Measurements from ENCODE around the gene EML3.

DNA sequence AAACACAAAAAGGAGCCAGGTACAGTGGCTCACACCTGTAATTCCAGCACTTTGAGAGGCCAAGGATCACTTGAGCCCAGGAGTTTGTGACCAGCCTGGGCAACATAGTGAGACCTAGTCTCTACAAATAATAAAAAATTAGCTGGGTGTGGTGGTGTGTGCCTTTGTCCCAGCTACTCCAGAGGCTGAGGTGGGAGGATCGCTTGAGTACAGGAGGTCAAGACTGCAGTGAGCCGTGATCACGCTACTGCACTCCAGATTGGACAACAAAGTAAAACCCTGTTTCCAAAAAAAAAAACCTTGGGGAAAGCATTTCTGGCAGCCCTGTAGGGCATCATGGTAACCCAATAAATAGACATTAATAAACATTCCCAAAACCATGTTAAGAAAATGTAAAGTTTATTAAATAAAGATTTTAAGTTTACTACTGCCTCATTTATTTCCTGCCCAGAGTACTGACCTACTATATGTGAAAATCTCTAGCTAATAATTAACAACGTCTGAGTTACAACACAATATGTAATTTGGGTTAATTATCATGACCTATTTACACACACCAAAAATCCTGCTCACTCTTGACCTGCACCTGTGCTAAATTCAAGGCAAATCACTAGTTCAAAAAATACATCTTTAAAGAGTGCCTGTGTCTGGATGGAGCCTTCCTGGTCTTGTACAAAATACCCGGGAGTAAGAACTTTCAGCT, 47.3 kb downstream of the EML3 start:
- TF ChIP-seq POLR2A (IDR thresholded peaks at IDR 0.05; ENCODE audit: low read length) (no peak), GATA1 (IDR thresholded peaks at IDR 0.05; ENCODE audit: low read depth, low read length) (no peak)
